Measurements from ENCODE around the gene TNFRSF1A. TPM values are rescaled to one million over a fixed set of nuclear protein-coding genes. Genes with fewer than 3 reads are reported as not detected.

Gene TNFRSF1A
- total and polyA plus RNA-seq, 12 donors: 46.4 to 386 (median 224) TPM

DNA sequence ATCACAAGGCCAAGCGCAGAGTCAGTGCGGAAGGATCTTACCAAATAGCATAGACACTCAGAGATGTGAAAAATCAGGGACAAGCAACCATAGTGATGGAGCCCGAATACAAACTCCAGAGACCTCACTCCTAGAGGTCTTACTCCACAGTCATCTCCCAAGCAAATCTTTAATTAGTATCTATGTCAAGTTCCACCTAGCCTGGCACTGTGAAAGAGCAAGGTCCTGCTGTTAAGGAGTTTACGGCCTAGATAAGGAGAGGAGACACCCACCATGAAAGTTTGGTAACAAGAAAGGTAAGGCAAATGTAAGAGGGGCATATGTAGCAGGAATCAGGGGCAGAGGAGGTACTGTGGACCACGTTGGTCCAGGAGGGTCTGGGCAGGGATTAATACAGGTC is 38.8 kb downstream of the TNFRSF1A start:
- Histone ChIP-seq H3K27me3 (no peaks in the 10 kb centered on the region), H3K9me3 (replicated peaks in 1 of 3) (no peaks in the 10 kb centered on the region), H3K27ac (no peak overlapping the region), H3K36me3 (replicated peaks in 1 of 2) (no peaks in the 10 kb centered on the region), H3K4me3 (no peak overlapping the region), H3K4me1 (replicated peaks in 1 of 2) (no peaks in the 10 kb centered on the region)
- TF ChIP-seq, protein P1, sequence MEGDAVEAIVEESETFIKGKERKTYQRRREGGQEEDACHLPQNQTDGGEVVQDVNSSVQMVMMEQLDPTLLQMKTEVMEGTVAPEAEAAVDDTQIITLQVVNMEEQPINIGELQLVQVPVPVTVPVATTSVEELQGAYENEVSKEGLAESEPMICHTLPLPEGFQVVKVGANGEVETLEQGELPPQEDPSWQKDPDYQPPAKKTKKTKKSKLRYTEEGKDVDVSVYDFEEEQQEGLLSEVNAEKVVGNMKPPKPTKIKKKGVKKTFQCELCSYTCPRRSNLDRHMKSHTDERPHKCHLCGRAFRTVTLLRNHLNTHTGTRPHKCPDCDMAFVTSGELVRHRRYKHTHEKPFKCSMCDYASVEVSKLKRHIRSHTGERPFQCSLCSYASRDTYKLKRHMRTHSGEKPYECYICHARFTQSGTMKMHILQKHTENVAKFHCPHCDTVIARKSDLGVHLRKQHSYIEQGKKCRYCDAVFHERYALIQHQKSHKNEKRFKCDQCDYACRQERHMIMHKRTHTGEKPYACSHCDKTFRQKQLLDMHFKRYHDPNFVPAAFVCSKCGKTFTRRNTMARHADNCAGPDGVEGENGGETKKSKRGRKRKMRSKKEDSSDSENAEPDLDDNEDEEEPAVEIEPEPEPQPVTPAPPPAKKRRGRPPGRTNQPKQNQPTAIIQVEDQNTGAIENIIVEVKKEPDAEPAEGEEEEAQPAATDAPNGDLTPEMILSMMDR (IDR thresholded peaks at IDR 0.05): no peak
- TF ChIP-seq POLR2A (IDR thresholded peaks at IDR 0.05): no peak
- no peak for DNase-seq
- intact Hi-C loops (cut with DNase I): no loop called here
- WGBS, 4 donors: 85 to 94% (median 88%) methylated on average over 5 of the region's 5 CpGs

DNA sequence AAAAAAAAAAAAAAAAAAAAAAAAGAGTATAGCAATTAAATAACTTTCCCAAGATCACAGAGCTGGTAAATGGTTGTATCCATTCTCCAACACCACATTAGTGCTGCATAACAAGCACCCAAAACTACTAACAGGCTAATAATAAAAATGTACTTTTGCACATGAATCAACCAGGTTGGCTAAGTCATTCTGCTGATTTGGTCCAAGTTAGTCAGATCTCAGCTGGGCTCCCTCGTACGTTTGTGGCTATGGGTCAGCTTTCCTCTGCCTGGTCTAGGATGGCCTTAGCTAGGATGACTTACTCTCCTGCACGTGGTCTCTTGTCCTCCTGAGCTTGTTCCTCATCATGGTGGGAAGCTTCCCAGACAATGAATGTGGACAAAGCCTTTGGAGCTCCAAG is 39.3 kb downstream of the TNFRSF1A start:
- Histone ChIP-seq H3K36me3 (replicated peaks in 1 of 2) (no peaks in the 10 kb centered on the region), H3K27ac (no peak overlapping the region), H3K27me3 (no peaks in the 10 kb centered on the region), H3K4me1 (replicated peaks in 1 of 2) (no peaks in the 10 kb centered on the region), H3K9me3 (replicated peaks in 1 of 3) (no peaks in the 10 kb centered on the region), H3K4me3 (no peak overlapping the region)
- intact Hi-C loops (cut with DNase I): no loop called here
- TF ChIP-seq POLR2A (IDR thresholded peaks at IDR 0.05): no peak
- TF ChIP-seq, protein P1 (IDR thresholded peaks at IDR 0.05): no peak
- DNase-seq: no peak
- 85 to 100% (median 89%) methylated on average over 1 to 3 of the region's 3 CpGs for WGBS, 4 donors

DNA sequence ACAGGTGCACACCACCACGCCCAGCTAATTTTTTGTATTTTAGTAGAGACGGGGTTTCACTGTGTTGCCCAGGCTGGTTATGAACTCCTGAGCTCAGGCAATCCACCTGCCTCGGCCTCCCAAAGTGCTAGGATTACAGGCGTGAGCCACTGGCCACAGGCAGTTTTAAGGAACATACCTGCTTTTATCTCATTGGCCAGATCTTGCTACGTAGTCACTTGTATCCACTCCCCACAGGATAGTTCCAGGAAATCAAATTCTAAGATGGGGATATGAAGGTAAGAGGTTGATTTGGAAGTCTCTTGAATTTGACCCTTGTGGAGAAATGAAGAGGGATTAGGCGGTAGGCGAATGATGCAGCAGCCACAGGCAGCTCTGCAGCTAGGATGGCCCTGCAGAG is 40.2 kb downstream of the TNFRSF1A start:
- intact Hi-C loops (cut with DNase I): no loop called here
- Histone ChIP-seq H3K9me3 (replicated peaks in 1 of 3) (no peaks in the 10 kb centered on the region), H3K36me3 (replicated peaks in 1 of 2) (no peaks in the 10 kb centered on the region), H3K4me3 (no peak overlapping the region), H3K4me1 (replicated peaks in 1 of 2) (no peaks in the 10 kb centered on the region), H3K27me3 (no peaks in the 10 kb centered on the region), H3K27ac (no peak overlapping the region)
- DNase-seq: no peak
- WGBS, 4 donors: 82 to 94% (median 92%) methylated on average over 7 of the region's 7 CpGs
- TF ChIP-seq, protein P1 (IDR thresholded peaks at IDR 0.05): no peak

DNA sequence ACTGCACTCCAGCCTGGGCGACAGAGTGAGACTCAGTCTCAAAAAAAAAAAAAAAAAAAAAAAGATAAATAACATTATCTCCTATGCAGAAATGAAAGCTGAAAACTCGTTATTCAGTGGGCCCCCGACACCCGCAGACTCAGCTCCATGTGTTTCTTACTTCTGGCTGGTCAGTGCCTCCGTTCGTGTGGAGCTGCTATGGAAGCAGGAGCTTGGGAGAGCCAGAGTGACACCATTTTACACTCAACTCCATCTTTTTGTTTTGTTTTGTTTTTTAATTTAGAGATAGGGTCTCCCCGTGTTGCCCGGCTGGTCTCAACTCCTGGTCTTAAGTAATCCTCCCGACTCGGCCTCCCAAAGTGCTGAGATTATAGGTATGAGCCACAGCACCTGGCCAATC is 44.7 kb downstream of the TNFRSF1A start:
- no peaks in the 10 kb centered on the region for H3K27me3 ChIP-seq
- intact Hi-C loops (cut with DNase I): no loop called here
- no peak for DNase-seq
- H3K36me3 ChIP-seq (replicated peaks in 1 of 2): no peaks in the 10 kb centered on the region
- peaks cover 18 to 27% of the 10 kb centered on the region in 2 donors for H3K4me1 ChIP-seq (replicated peaks in 1 of 2)
- H3K9me3 ChIP-seq (replicated peaks in 1 of 3): no peaks in the 10 kb centered on the region
- TF ChIP-seq, protein P1 (IDR thresholded peaks at IDR 0.05): no peak
- TF ChIP-seq POLR2A (IDR thresholded peaks at IDR 0.05): no peak
- H3K27ac ChIP-seq: no peak overlapping the region
- no peak overlapping the region for H3K4me3 ChIP-seq
- WGBS, 4 donors: 84 to 95% (median 92%) methylated on average over 9 to 10 of the region's 10 CpGs

All from adrenal gland (tissue), 12 donors.